Gastroesophageal sphincter (tissue), 3 donors: Measurements from ENCODE around the gene ASB13.

Experiments
- POLR2A ChIP-seq, 2 donors: fragments of 450-650 bp; IDR thresholded peaks; one replicate each; pipeline ENCODE4 v1.6.1; 2017; ENCODE audit warnings: antibody characterized with exemption in 2 of 2, mild to moderate bottlenecking in 2 of 2, moderate library complexity in 1 of 2
- TF ChIP-seq, protein P1 (sequence below), 4 experiments: fragments of 200-600 bp in 2 of 4; fragments of 450-650 bp in 2 of 4; sonication (generic) in 1 of 4; IDR thresholded peaks; one replicate each; pipeline ENCODE4 v1.5.1; 2017 to 2019; ENCODE audit warnings: antibody characterized with exemption in 4 of 4, mild to moderate bottlenecking in 2 of 4, moderate library complexity in 2 of 4

DNA sequence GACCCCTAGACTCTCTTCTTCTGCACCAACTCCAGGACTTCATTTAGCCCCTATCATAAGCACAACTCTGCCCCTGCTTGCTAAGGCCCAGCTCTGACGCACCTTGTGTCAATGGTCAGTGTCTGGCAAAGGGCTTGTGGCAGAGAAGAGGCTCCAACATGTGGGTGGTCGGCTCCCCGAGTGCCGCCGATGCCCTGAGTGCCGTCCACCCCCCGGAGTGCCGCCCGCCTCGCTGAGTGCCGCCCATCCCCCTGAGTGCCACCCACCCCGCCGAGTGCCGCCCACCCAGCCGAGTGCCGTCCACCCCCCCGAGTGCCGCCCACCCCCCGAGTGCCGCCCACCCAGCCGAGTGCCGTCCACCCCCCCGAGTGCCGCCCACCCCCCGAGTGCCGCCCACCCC lies 50.3 kb downstream of the ASB13 start:
- TF ChIP-seq, protein P1, sequence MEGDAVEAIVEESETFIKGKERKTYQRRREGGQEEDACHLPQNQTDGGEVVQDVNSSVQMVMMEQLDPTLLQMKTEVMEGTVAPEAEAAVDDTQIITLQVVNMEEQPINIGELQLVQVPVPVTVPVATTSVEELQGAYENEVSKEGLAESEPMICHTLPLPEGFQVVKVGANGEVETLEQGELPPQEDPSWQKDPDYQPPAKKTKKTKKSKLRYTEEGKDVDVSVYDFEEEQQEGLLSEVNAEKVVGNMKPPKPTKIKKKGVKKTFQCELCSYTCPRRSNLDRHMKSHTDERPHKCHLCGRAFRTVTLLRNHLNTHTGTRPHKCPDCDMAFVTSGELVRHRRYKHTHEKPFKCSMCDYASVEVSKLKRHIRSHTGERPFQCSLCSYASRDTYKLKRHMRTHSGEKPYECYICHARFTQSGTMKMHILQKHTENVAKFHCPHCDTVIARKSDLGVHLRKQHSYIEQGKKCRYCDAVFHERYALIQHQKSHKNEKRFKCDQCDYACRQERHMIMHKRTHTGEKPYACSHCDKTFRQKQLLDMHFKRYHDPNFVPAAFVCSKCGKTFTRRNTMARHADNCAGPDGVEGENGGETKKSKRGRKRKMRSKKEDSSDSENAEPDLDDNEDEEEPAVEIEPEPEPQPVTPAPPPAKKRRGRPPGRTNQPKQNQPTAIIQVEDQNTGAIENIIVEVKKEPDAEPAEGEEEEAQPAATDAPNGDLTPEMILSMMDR (IDR thresholded peaks at IDR 0.05): no peak
- TF ChIP-seq POLR2A (IDR thresholded peaks at IDR 0.05): no peak
